ENCODE measurements around the gene PHF14.

The PHF14 gene

DNA sequence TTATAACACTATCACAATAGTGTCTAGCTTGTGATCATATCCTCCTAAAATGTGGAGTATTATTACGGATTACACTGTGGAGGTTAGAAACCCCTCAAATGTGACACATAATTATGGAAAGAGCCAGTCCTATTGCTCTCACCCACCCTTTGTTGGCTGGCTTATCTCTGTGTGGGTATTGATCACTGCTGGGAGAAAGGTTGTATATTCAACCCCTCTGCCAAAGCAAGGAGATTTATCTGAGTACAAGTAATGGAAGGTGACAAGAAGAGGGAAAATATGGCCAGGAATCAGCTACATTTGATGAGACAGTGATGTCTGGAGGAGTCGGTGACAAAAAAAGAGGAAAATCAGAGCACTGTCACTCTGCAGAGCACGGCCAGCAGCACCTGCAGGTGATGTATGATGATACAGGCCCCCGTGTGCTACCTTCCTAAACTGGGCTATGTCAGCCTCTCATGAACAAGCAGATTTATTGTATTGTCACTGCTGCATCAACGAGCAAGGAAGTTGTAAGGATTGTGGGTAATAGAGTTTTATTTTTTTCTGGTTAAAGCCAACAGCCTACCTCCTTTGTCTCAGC lies 235.3 kb downstream of the PHF14 start:
- DNase-seq (ENCODE audit: low read depth), result no peak

GRCh38 chr7:11210374-11210773 lies 236.7 kb downstream of the PHF14 start:
- DNase-seq (ENCODE audit: low read depth), result no peak

GRCh38 chr7:11212080-11212711 lies 238.5 kb downstream of the PHF14 start:
- peak; percentile 60 for DNase-seq (ENCODE audit: low read depth)

DNA sequence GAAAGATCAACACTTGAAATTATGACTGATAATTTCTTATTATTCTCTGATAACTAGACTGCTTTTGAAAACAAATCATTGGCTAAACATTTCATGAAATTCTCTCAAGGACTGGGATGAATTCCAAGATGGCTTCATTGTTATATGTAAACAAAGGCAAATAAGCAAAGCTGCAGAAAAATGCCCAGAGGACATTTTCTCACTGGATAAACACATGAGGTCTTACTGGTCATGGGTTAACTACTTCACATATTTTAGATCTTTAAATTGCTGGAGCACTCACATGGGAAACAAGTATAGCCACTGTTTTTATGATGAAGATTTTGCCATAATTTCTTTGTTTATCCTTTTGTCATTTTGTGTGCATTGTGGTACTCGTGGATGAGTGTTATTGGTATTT lies 239.1 kb downstream of the PHF14 start:
- DNase-seq (ENCODE audit: low read depth), result no peak

- no peak for DNase-seq (ENCODE audit: low read depth)
Measured at GRCh38 chr7:11213266-11213665, 239.6 kb downstream of the PHF14 start.

DNA sequence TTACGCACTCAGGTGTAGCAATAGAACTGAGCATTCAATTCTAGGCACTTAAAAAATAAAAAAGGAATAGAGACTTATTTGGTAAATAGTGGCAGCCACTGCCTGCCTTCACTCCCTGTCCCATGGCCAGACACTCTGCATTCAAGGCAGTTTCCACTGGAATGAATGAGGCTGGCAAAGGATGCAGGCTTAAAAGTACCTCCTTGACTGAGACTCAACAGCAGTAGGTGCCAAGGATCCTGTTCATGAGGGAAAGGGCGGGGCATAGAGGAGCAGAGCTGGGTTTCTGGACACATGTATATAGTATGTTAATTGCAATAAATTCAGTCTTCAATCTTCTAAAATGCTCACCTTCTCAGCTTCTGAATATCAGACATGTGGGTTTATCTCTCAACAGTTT lies 242.6 kb downstream of the PHF14 start:
- DNase-seq (ENCODE audit: low read depth), result no peak

- DNase-seq (ENCODE audit: low read depth), result no peak
Measured at GRCh38 chr7:11217848-11218565, 244.3 kb downstream of the PHF14 start.

Measured in amniotic epithelial cell (primary cell).